B cell (primary cell): Measurements from ENCODE around the gene TAS2R41. TPM values are rescaled to one million over a fixed set of nuclear protein-coding genes. Genes with fewer than 3 reads are reported as not detected.

ENCODE experiments used
- ATAC-seq: fragments of 200-7000 bp; cut with Tn5 transposase; one replicate; pipeline ENCODE4 v1.10.0; 2021; ENCODE audit warnings: low read depth, mild to moderate bottlenecking, moderate number of reproducible peaks, moderate library complexity
- CTCF ChIA-PET: fragments of 350-600 bp; sonication (Branson Sonifier 250); formaldehyde crosslinking; loops from one replicate; lab custom pipeline; 2021; ENCODE audit warnings: antibody characterized with exemption, inconsistent platforms; lab: Charles Lee
- POLR2A ChIA-PET: fragments of 350-600 bp; sonication (Branson Sonifier 250); formaldehyde crosslinking; loops from one replicate; lab custom pipeline; 2021; ENCODE audit warnings: antibody characterized with exemption; lab: Charles Lee
- DNase-seq: peaks from one replicate; pipeline ENCODE4 v3.0.0; 2013
- H2AFZ ChIP-seq: 2 replicates; pipeline ENCODE4 v1.6.1; 2012; ENCODE audit warnings: mild to moderate bottlenecking, low read depth, low read length; ENCODE audit not compliant: insufficient read depth, poor library complexity, severe bottlenecking
- H3K27ac ChIP-seq, 2 donors: 1 replicate in 1 of 2; 2 replicates in 1 of 2; pipeline ENCODE4 v1.5.1; 2012 to 2013; ENCODE audit warnings: low read length in 2 of 2, mild to moderate bottlenecking in 2 of 2, moderate library complexity in 1 of 2
- H3K27me3 ChIP-seq, 4 experiments: fragments of 200-600 bp in 1 of 4; sonication (generic) in 1 of 4; replicated peaks in 1 of 4; 1 replicate in 2 of 4; 2 replicates in 2 of 4; pipeline versions ENCODE4 v1.6.1 to v1.7.0; 2013 to 2016; ENCODE audit warnings: low read length in 3 of 4, mild to moderate bottlenecking in 2 of 4, mixed read lengths in 1 of 4, moderate library complexity in 1 of 4; ENCODE audit not compliant: insufficient read depth in 4 of 4, control insufficient read depth in 3 of 4; ENCODE audit errors: control extremely low read depth in 1 of 4
- H3K36me3 ChIP-seq, 2 experiments: replicated peaks in 1 of 2; 1 replicate in 1 of 2; 2 replicates in 1 of 2; pipeline versions ENCODE4 v1.6.1 to v1.7.1; 2013; ENCODE audit warnings: low read length in 1 of 2; ENCODE audit not compliant: insufficient read depth in 2 of 2, control insufficient read depth in 1 of 2; ENCODE audit errors: control extremely low read depth in 1 of 2, extremely low read depth in 1 of 2
- H3K4me1 ChIP-seq, 2 donors: fragments of 200-600 bp in 1 of 2; sonication (generic) in 1 of 2; 1 replicate in 1 of 2; 2 replicates in 1 of 2; pipeline versions ENCODE4 v1.5.1 to v1.6.1; 2013 to 2017; ENCODE audit warnings: low read length in 2 of 2; ENCODE audit not compliant: control insufficient read depth in 2 of 2, insufficient read depth in 2 of 2
- H3K4me2 ChIP-seq: replicated peaks from 2 replicates; pipeline ENCODE3; 2012; ENCODE audit warnings: mild to moderate bottlenecking, low read depth, low read length; ENCODE audit not compliant: poor library complexity, severe bottlenecking
- H3K4me3 ChIP-seq, 5 experiments: fragments of 200-600 bp in 1 of 5; sonication (generic) in 1 of 5; 1 replicate in 3 of 5; 2 replicates in 2 of 5; pipeline versions ENCODE4 v1.5.1 to v1.7.0; 2011 to 2016; ENCODE audit warnings: low read length in 4 of 5, mild to moderate bottlenecking in 4 of 5, low read depth in 2 of 5, control low read depth in 1 of 5, moderate library complexity in 1 of 5; ENCODE audit not compliant: insufficient read depth in 1 of 5; ENCODE audit errors: control extremely low read depth in 1 of 5, extremely low read depth in 1 of 5
- H3K79me2 ChIP-seq: fragments of 200-600 bp; sonication (generic); one replicate; pipeline ENCODE4 v1.6.0; 2016; ENCODE audit warnings: low read length; ENCODE audit not compliant: control insufficient read depth, insufficient read depth
- H3K9ac ChIP-seq: fragments of 200-600 bp; sonication (generic); 2 replicates; pipeline ENCODE4 v1.6.1; 2017; ENCODE audit warnings: mild to moderate bottlenecking, low read length, moderate library complexity
- H3K9me3 ChIP-seq, 3 donors: one replicate each; pipeline versions ENCODE4 v1.6.1 to v1.7.1; 2013; ENCODE audit warnings: low read length in 2 of 3; ENCODE audit not compliant: control insufficient read depth in 2 of 3, insufficient read depth in 1 of 3; ENCODE audit errors: control extremely low read depth in 1 of 3
- H4K20me1 ChIP-seq: 2 replicates; pipeline ENCODE4 v1.6.0; 2012; ENCODE audit warnings: mild to moderate bottlenecking, low read length; ENCODE audit not compliant: insufficient read depth, control insufficient read depth, poor library complexity, severe bottlenecking
- H3K27ac Mint-ChIP-seq: one replicate; pipeline ENCODE4 v1.8.0; 2021; ENCODE audit warnings: mixed read lengths
- H3K27me3 Mint-ChIP-seq: one replicate; pipeline ENCODE4 v1.8.0; 2021; ENCODE audit warnings: mixed read lengths
- H3K4me1 Mint-ChIP-seq: one replicate; pipeline ENCODE4 v1.8.0; 2021; ENCODE audit warnings: mixed read lengths
- H3K4me3 Mint-ChIP-seq: one replicate; pipeline ENCODE4 v1.8.0; 2021; ENCODE audit warnings: mixed read lengths
- H3K9me3 Mint-ChIP-seq: one replicate; pipeline ENCODE4 v1.8.0; 2022; ENCODE audit warnings: mixed read lengths; ENCODE audit not compliant: insufficient read depth
- CTCF ChIP-seq: fragments of 200-600 bp; IDR thresholded peaks from one replicate; pipeline ENCODE4 v1.8.0; 2022; ENCODE audit warnings: antibody characterized with exemption, mild to moderate bottlenecking
- EZH2 ChIP-seq: IDR thresholded peaks from 2 replicates; pipeline ENCODE4 v1.6.1; 2012; ENCODE audit warnings: borderline replicate concordance, low read depth, mild to moderate bottlenecking, moderate library complexity, low read length; ENCODE audit not compliant: insufficient read depth, poor library complexity, severe bottlenecking
- WGBS: methylation state at CpG from one replicate; pipeline ENCODE4 v1.1.5; 2013; ENCODE audit warnings: missing lambda C conversion rate; ENCODE audit not compliant: insufficient coverage; 5-methylcytosine and 5-hydroxymethylcytosine counted together
- intact Hi-C: fragments of 100-400 bp; cut with micrococcal nuclease; formaldehyde crosslinking; loops from one replicate; pipeline ENCODE4 v1.10.0; 2022
- polyA plus RNA-seq: library from polyadenylated mRNA; depleted of rRNA; stranded (reverse); fragments of >200 nt; gene quantifications from 2 replicates; pipeline ENCODE4 v1.2.3, GENCODE V29; 2012
- total RNA-seq, 2 donors: library from RNA; stranded (reverse); fragments of 120-200 nt in 1 of 2; gene quantifications; 1 replicate in 1 of 2; 2 replicates in 1 of 2; pipeline versions ENCODE4 v1.2.3 to v1.2.4, GENCODE V29; 2013 to 2022

TAS2R41 gene
- total and polyA plus RNA-seq, 2 donors (not counting 1 experiment from before 2014, with no cell fraction given) = not detected

- CTCF ChIA-PET = no interaction called here
- peaks cover 0 to 6% (median 2%) of the 10 kb centered on the region in 3 donors for H3K9me3 ChIP-seq
- no peak overlapping the region for H2AFZ ChIP-seq
- H3K27ac Mint-ChIP-seq = no peak overlapping the region
- 60% methylated on average over 1 of the region's 3 CpGs for WGBS
- POLR2A ChIA-PET = no interaction called here
- no peak overlapping the region for H3K4me2 ChIP-seq
- DNase-seq (no peak), ATAC-seq (no peak)
- peaks cover 21% of the 10 kb centered on the region for H3K27me3 Mint-ChIP-seq
- H3K9ac ChIP-seq = no peak overlapping the region
- intact Hi-C loops = no loop called here
- no peaks in the 10 kb centered on the region for H3K36me3 ChIP-seq
- H3K4me3 Mint-ChIP-seq = no peak overlapping the region
- TF ChIP-seq EZH2 (no peak), CTCF (no peak)
- no peak overlapping the region for H3K27ac ChIP-seq
- H4K20me1 ChIP-seq = no peaks in the 10 kb centered on the region
- no peaks in the 10 kb centered on the region for H3K79me2 ChIP-seq
- peaks cover 4% of the 10 kb centered on the region for H3K9me3 Mint-ChIP-seq
- H3K4me1 ChIP-seq = no peaks in the 10 kb centered on the region
- no peaks in the 10 kb centered on the region for H3K27me3 ChIP-seq
- no peaks in the 10 kb centered on the region for H3K4me1 Mint-ChIP-seq
- H3K4me3 ChIP-seq = no peak overlapping the region
These were observed 19.0 kb upstream of the TAS2R41 start for GRCh38 chr7:143458681-143459080.

GRCh38 chr7:143459359-143459758, 18.3 kb upstream of the TAS2R41 start:
- Mint-ChIP-seq H3K4me3 (no peak overlapping the region), H3K9me3 (peaks cover 4% of the 10 kb centered on the region), H3K27ac (no peak overlapping the region), H3K27me3 (peaks cover 21% of the 10 kb centered on the region), H3K4me1 (no peaks in the 10 kb centered on the region)
- Histone ChIP-seq H4K20me1 (no peaks in the 10 kb centered on the region), H3K9me3 (peaks cover 0 to 6% (median 2%) of the 10 kb centered on the region in 3 donors), H3K4me1 (no peaks in the 10 kb centered on the region), H2AFZ (no peak overlapping the region), H3K9ac (no peak overlapping the region), H3K4me2 (no peak overlapping the region), H3K79me2 (no peaks in the 10 kb centered on the region), H3K27me3 (no peaks in the 10 kb centered on the region), H3K36me3 (no peaks in the 10 kb centered on the region), H3K27ac (no peak overlapping the region), H3K4me3 (no peak overlapping the region)
- TF ChIP-seq EZH2 = no peak
- TF ChIP-seq CTCF = no peak
- ATAC-seq (no peak), DNase-seq (no peak)
- 100% methylated on average over 1 of the region's 1 CpG for WGBS
- intact Hi-C loops = no loop called here
- POLR2A ChIA-PET = no interaction called here
- CTCF ChIA-PET = no interaction called here
